Smooth muscle cell of the coronary artery (primary cell): ENCODE measurements around the gene CYCS. TPM values are rescaled to one million over a fixed set of nuclear protein-coding genes. Genes with fewer than 3 reads are reported as not detected.

ENCODE experiments used
- total RNA-seq: library from RNA; depleted of rRNA; stranded (reverse); fragments of >200 nt; gene quantifications from 2 replicates; pipeline ENCODE4 v1.2.3, GENCODE V29; 2014; ENCODE audit warnings: low replicate concordance

Gene CYCS
- 8.9 and 41.6 TPM in 2 replicates for total RNA-seq

DNA sequence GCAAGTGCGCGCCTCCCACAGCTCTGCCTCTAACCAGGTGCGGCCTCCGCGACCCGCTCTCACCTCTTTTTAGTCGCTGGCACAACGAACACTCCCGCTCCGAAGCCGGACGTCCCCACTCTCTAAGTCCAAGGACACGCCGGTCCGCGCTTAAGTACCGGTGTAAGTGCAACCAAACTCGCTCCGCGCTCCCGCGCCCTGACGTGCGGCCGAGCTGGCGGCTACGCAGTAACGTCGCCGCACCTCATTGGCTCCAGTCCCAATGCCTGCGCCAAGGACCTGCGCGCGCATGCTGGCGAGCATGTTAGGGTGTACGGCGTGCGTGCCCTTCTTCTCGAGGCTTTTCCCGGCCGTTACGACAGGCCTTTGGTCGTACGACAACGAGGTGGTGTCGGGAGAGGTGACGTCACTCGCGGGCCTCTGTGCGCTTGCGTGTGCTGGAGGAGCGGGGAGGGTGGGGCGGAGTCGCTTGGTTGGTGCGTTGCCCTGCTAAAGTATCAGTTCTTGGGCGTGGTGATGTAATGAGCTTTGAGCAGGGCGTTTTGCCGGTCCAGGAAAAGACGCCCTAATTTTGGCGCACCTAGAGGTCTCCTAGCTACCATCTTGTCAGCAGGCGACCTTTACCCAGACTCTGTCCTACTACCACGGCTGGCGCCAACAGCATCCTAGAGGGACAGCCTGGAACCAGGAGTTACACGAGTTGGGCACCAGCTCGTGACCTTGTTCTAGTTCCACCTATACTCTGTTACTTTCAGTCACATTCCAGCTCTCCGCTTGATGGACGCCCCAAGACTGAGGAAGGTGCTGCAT is at the start of gene CYCS:
Gene CYCS, minus strand, starts transcription at position 124 of the 810 bp plus-strand sequence. CDS start 1,141 bp downstream, outside the sequence.

Other genes with a start within 250 kb of the CYCS start
- 8.9 and 22.2 TPM in 2 replicates for gene OSBPL3, start 145.1 kb downstream of the CYCS start, total RNA-seq
- not detected in 2 replicates for gene NPVF, start 103.2 kb upstream of the CYCS start, total RNA-seq